ENCODE measurements around the gene XXYLT1.
"Not testable (repeated sequence)": the region's sequence is repeated elsewhere in the genome, so short reads cannot be mapped to it uniquely, and the experiment has no call there.

DNA sequence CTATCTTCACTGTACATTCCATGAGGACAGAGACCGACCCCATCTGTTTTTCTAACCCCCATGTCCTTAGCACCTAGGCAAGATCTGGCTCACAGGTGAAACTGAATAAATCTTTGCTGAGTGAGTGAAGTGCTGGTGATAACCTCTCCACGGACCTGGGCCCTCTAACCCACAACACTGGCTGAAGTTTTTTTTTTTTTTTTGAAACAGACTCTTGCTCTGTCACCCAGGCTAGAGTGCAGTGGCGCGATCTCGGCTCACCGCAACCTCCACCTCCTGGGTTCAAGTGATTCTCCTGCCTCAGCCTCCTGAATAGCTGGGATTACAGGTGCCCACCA, 84.3 kb downstream of the XXYLT1 start:
- TF ChIP-seq, protein P1, sequence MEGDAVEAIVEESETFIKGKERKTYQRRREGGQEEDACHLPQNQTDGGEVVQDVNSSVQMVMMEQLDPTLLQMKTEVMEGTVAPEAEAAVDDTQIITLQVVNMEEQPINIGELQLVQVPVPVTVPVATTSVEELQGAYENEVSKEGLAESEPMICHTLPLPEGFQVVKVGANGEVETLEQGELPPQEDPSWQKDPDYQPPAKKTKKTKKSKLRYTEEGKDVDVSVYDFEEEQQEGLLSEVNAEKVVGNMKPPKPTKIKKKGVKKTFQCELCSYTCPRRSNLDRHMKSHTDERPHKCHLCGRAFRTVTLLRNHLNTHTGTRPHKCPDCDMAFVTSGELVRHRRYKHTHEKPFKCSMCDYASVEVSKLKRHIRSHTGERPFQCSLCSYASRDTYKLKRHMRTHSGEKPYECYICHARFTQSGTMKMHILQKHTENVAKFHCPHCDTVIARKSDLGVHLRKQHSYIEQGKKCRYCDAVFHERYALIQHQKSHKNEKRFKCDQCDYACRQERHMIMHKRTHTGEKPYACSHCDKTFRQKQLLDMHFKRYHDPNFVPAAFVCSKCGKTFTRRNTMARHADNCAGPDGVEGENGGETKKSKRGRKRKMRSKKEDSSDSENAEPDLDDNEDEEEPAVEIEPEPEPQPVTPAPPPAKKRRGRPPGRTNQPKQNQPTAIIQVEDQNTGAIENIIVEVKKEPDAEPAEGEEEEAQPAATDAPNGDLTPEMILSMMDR (IDR thresholded peaks at IDR 0.05; ENCODE audit: low read depth, low read length, poor library complexity, severe bottlenecking) = not testable (repeated sequence)
- not testable (repeated sequence) for TF ChIP-seq EZH2phosphoT487 (IDR thresholded peaks at IDR 0.05; ENCODE audit: borderline replicate concordance, low read length)

Measured in DOHH2 (cell line).